Loucy (cell line): ENCODE data around the gene IRS1.

Experiments
- H2AFZ ChIP-seq: fragments of 200-600 bp; sonication (generic); 2 replicates; pipeline ENCODE4 v1.6.0; 2016; ENCODE audit warnings: antibody characterized with exemption, mild to moderate bottlenecking, low read length, moderate library complexity
- H3F3A ChIP-seq: fragments of 200-600 bp; 2 replicates; pipeline ENCODE4 v1.6.0; 2016; ENCODE audit warnings: antibody characterized with exemption, low read depth, mild to moderate bottlenecking
- H3K27me3 ChIP-seq: fragments of 200-600 bp; sonication (generic); 2 replicates; pipeline ENCODE4 v1.6.1; 2014; ENCODE audit warnings: low read length, mild to moderate bottlenecking; ENCODE audit not compliant: insufficient read depth, poor library complexity, severe bottlenecking
- H3K36me3 ChIP-seq: fragments of 200-600 bp; sonication (generic); 2 replicates; pipeline ENCODE4 v1.6.1; 2016; ENCODE audit warnings: low read length; ENCODE audit not compliant: insufficient read depth
- H3K4me1 ChIP-seq: fragments of 200-600 bp; sonication (generic); 2 replicates; pipeline ENCODE4 v1.5.1; 2014; ENCODE audit warnings: low read length, mild to moderate bottlenecking; ENCODE audit not compliant: insufficient read depth, poor library complexity, severe bottlenecking
- H3K4me2 ChIP-seq: fragments of 200-600 bp; sonication (generic); 2 replicates; pipeline ENCODE4 v1.6.0; 2014; ENCODE audit warnings: antibody characterized with exemption, low read length, low read depth, mild to moderate bottlenecking; ENCODE audit not compliant: poor library complexity, severe bottlenecking
- H3K4me3 ChIP-seq: fragments of 200-600 bp; sonication (generic); 2 replicates; pipeline ENCODE4 v1.5.1; 2014; ENCODE audit warnings: low read length, mild to moderate bottlenecking, mixed read lengths; ENCODE audit not compliant: poor library complexity, severe bottlenecking
- H3K79me2 ChIP-seq: fragments of 200-600 bp; sonication (generic); 2 replicates; pipeline ENCODE4 v1.6.1; 2014; ENCODE audit warnings: low read length; ENCODE audit not compliant: insufficient read depth
- H3K9ac ChIP-seq: fragments of 200-600 bp; sonication (generic); 2 replicates; pipeline ENCODE4 v1.6.0; 2014; ENCODE audit warnings: mild to moderate bottlenecking, low read depth, low read length, moderate library complexity; ENCODE audit not compliant: poor library complexity, severe bottlenecking
- H3K9me2 ChIP-seq: fragments of 200-600 bp; sonication (generic); replicated peaks from 2 replicates; pipeline ENCODE4 v1.6.1; 2016; ENCODE audit warnings: low read depth, low read length, mixed read lengths
- H3K9me3 ChIP-seq: fragments of 200-600 bp; sonication (generic); 2 replicates; pipeline ENCODE4 v1.6.1; 2014; ENCODE audit warnings: mild to moderate bottlenecking, antibody characterized with exemption, low read length, low read depth; ENCODE audit not compliant: insufficient read depth
- H4K20me1 ChIP-seq: fragments of 200-600 bp; sonication (generic); 2 replicates; pipeline ENCODE4 v1.6.0; 2014; ENCODE audit warnings: antibody characterized with exemption, low read length, mild to moderate bottlenecking; ENCODE audit not compliant: insufficient read depth, poor library complexity, severe bottlenecking
- EZH2phosphoT487 ChIP-seq: fragments of 200-600 bp; IDR thresholded peaks from 2 replicates; pipeline ENCODE4 v1.6.1; 2018; ENCODE audit warnings: antibody characterized with exemption, mild to moderate bottlenecking, moderate library complexity, borderline replicate concordance
- TF ChIP-seq, protein P1 (sequence below): fragments of 200-600 bp; sonication (generic); conservative IDR thresholded peaks from 2 replicates; pipeline ENCODE4 v1.5.1; 2014; ENCODE audit warnings: mild to moderate bottlenecking, antibody characterized with exemption, low read length

The IRS1 gene

GRCh38 chr2:226703514-226703913 lies 96.1 kb downstream of the IRS1 start:
- Histone ChIP-seq H3K4me2 (no peak overlapping the region), H3K4me3 (no peak overlapping the region), H3K27me3 (no peaks in the 10 kb centered on the region), H3K9ac (no peak overlapping the region), H3K9me2 (no peaks in the 10 kb centered on the region; the same call in 1 of the 2 replicates), H3F3A (no peaks in the 10 kb centered on the region), H2AFZ (no peak overlapping the region), H4K20me1 (no peaks in the 10 kb centered on the region), H3K79me2 (no peaks in the 10 kb centered on the region), H3K4me1 (no peaks in the 10 kb centered on the region), H3K36me3 (no peaks in the 10 kb centered on the region), H3K9me3 (no peaks in the 10 kb centered on the region)
- TF ChIP-seq, protein P1, sequence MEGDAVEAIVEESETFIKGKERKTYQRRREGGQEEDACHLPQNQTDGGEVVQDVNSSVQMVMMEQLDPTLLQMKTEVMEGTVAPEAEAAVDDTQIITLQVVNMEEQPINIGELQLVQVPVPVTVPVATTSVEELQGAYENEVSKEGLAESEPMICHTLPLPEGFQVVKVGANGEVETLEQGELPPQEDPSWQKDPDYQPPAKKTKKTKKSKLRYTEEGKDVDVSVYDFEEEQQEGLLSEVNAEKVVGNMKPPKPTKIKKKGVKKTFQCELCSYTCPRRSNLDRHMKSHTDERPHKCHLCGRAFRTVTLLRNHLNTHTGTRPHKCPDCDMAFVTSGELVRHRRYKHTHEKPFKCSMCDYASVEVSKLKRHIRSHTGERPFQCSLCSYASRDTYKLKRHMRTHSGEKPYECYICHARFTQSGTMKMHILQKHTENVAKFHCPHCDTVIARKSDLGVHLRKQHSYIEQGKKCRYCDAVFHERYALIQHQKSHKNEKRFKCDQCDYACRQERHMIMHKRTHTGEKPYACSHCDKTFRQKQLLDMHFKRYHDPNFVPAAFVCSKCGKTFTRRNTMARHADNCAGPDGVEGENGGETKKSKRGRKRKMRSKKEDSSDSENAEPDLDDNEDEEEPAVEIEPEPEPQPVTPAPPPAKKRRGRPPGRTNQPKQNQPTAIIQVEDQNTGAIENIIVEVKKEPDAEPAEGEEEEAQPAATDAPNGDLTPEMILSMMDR, result no peak
- TF ChIP-seq EZH2phosphoT487, result no peak

GRCh38 chr2:226702376-226702775 lies 97.2 kb downstream of the IRS1 start:
- Histone ChIP-seq H3K9me3 (no peaks in the 10 kb centered on the region), H3K27me3 (no peaks in the 10 kb centered on the region), H3K4me2 (no peak overlapping the region), H3K36me3 (no peaks in the 10 kb centered on the region), H3K9me2 (no peaks in the 10 kb centered on the region), H4K20me1 (no peaks in the 10 kb centered on the region), H2AFZ (no peak overlapping the region), H3K4me3 (no peak overlapping the region), H3F3A (no peaks in the 10 kb centered on the region), H3K9ac (no peak overlapping the region), H3K4me1 (no peaks in the 10 kb centered on the region), H3K79me2 (no peaks in the 10 kb centered on the region)
- TF ChIP-seq, protein P1, result no peak
- no peak for TF ChIP-seq EZH2phosphoT487

- no peak for TF ChIP-seq EZH2phosphoT487
- TF ChIP-seq, protein P1, result no peak
- H3K4me1 ChIP-seq, result no peaks in the 10 kb centered on the region
- no peaks in the 10 kb centered on the region for H3K9me2 ChIP-seq
- no peak overlapping the region for H2AFZ ChIP-seq
- no peak overlapping the region for H3K4me3 ChIP-seq
- no peak overlapping the region for H3K4me2 ChIP-seq
- no peaks in the 10 kb centered on the region for H3K79me2 ChIP-seq
- H3K36me3 ChIP-seq, result no peaks in the 10 kb centered on the region
- H3F3A ChIP-seq, result no peaks in the 10 kb centered on the region
- H4K20me1 ChIP-seq, result no peaks in the 10 kb centered on the region
- no peaks in the 10 kb centered on the region for H3K9me3 ChIP-seq
- H3K9ac ChIP-seq, result no peak overlapping the region
- no peaks in the 10 kb centered on the region for H3K27me3 ChIP-seq
Measured at GRCh38 chr2:226701052-226701451, 98.6 kb downstream of the IRS1 start.
